ENCODE data around the gene ABCF2. TPM values are rescaled to one million over a fixed set of nuclear protein-coding genes. Genes with fewer than 3 reads are reported as not detected.

Gene ABCF2
- total and polyA plus RNA-seq, 2 donors (not counting 1 experiment from before 2014, with no cell fraction given): 16.1 to 30.2 TPM

DNA sequence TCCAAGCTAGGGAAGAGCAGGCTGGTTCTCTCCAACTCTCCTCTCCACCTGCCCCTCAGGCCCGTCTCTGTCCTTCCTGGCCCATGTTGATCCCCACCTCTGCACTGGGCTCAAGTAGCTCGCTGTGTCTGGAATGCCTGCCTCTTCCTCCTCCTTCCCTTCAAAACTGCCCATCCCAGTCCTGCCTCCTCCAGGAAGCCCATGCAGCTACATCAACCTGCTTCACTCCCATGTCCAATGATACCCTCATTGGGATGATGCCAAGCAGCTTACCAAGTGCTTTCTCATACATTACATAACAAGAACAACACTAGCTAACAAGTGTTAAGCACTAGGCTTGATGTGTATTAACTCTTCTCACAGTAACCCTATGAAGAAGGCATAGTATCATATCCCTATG, 48.2 kb downstream of the ABCF2 start:
- no peak overlapping the region for H2AFZ ChIP-seq (ENCODE audit: insufficient read depth, low read depth, low read length, poor library complexity, severe bottlenecking)
- no peaks in the 10 kb centered on the region for H3K36me3 ChIP-seq (replicated peaks in 1 of 2; ENCODE audit: control extremely low read depth in 1 of 2, control insufficient read depth in 1 of 2, extremely low read depth in 1 of 2, insufficient read depth in 2 of 2, low read length in 1 of 2)
- POLR2A ChIA-PET: no interaction called here
- ATAC-seq (ENCODE audit: low read depth) (no peak), DNase-seq (no peak)
- H3K27ac Mint-ChIP-seq: no peak overlapping the region
- H3K4me1 ChIP-seq (ENCODE audit: control insufficient read depth in 2 of 2, insufficient read depth in 2 of 2, low read length in 2 of 2): no peaks in the 10 kb centered on the region
- 86% methylated on average over 2 of the region's 2 CpGs for WGBS (ENCODE audit: insufficient coverage)
- CTCF ChIA-PET: no interaction called here
- no peak overlapping the region for H3K4me3 ChIP-seq (ENCODE audit: control extremely low read depth in 1 of 5, extremely low read depth in 1 of 5, insufficient read depth in 1 of 5, low read depth in 2 of 5, low read length in 4 of 5)
- H4K20me1 ChIP-seq (ENCODE audit: control insufficient read depth, insufficient read depth, low read length, poor library complexity, severe bottlenecking): no peaks in the 10 kb centered on the region
- no peak overlapping the region for H3K27ac ChIP-seq (ENCODE audit: low read length in 2 of 2)
- peaks cover 36% of the 10 kb centered on the region for H3K27me3 Mint-ChIP-seq
- H3K9me3 Mint-ChIP-seq (ENCODE audit: insufficient read depth): no peaks in the 10 kb centered on the region
- peaks cover 0 to 11% (median 0%) of the 10 kb centered on the region in 3 donors for H3K9me3 ChIP-seq (ENCODE audit: control extremely low read depth in 1 of 3, control insufficient read depth in 2 of 3, insufficient read depth in 1 of 3, low read length in 2 of 3)
- H3K79me2 ChIP-seq (ENCODE audit: control insufficient read depth, insufficient read depth, low read length): no peaks in the 10 kb centered on the region
- no peak overlapping the region for H3K9ac ChIP-seq (ENCODE audit: low read length)
- TF ChIP-seq EZH2 (IDR thresholded peaks at IDR 0.05; ENCODE audit: borderline replicate concordance, insufficient read depth, low read depth, low read length, poor library complexity, severe bottlenecking): no peak
- TF ChIP-seq, protein P1, sequence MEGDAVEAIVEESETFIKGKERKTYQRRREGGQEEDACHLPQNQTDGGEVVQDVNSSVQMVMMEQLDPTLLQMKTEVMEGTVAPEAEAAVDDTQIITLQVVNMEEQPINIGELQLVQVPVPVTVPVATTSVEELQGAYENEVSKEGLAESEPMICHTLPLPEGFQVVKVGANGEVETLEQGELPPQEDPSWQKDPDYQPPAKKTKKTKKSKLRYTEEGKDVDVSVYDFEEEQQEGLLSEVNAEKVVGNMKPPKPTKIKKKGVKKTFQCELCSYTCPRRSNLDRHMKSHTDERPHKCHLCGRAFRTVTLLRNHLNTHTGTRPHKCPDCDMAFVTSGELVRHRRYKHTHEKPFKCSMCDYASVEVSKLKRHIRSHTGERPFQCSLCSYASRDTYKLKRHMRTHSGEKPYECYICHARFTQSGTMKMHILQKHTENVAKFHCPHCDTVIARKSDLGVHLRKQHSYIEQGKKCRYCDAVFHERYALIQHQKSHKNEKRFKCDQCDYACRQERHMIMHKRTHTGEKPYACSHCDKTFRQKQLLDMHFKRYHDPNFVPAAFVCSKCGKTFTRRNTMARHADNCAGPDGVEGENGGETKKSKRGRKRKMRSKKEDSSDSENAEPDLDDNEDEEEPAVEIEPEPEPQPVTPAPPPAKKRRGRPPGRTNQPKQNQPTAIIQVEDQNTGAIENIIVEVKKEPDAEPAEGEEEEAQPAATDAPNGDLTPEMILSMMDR (IDR thresholded peaks at IDR 0.05): no peak
- intact Hi-C loops (cut with micrococcal nuclease): no loop called here
- H3K27me3 ChIP-seq (replicated peaks in 1 of 4; ENCODE audit: control extremely low read depth in 1 of 4, control insufficient read depth in 3 of 4, insufficient read depth in 4 of 4, low read length in 3 of 4): peaks cover 0 to 14% (median 2%) of the 10 kb centered on the region in 4 experiments
- no peak overlapping the region for H3K4me2 ChIP-seq (replicated peaks; ENCODE audit: low read depth, low read length, poor library complexity, severe bottlenecking)
- H3K4me3 Mint-ChIP-seq: no peak overlapping the region
- H3K4me1 Mint-ChIP-seq: no peaks in the 10 kb centered on the region

DNA sequence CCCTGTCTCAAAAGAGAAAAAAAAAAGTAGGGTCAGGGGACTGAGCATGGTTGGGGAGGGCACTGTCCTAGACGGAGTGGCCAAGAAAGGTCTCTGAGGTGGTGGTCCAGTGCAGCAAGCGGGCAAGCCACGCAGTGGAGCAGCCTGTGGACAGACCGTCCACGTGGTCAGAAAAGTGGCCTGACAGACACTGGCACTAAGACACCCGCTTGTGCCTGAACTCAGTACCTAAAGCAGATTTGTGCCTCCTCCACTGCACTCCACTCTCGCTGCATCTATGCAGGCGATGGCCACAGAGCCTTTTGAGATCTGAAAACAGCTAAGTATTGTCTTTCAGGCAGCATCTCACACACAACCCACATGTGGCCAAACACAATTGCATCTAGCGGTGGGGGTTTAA, 48.8 kb downstream of the ABCF2 start:
- Mint-ChIP-seq H3K27ac (no peak overlapping the region), H3K4me3 (no peak overlapping the region), H3K9me3 (ENCODE audit: insufficient read depth) (no peaks in the 10 kb centered on the region), H3K4me1 (no peaks in the 10 kb centered on the region), H3K27me3 (peaks cover 38% of the 10 kb centered on the region)
- CTCF ChIA-PET: no interaction called here
- H3K9ac ChIP-seq (ENCODE audit: low read length): no peak overlapping the region
- ATAC-seq (ENCODE audit: low read depth) (no peak), DNase-seq (no peak)
- no peaks in the 10 kb centered on the region for H3K36me3 ChIP-seq (replicated peaks in 1 of 2; ENCODE audit: control extremely low read depth in 1 of 2, control insufficient read depth in 1 of 2, extremely low read depth in 1 of 2, insufficient read depth in 2 of 2, low read length in 1 of 2)
- H2AFZ ChIP-seq (ENCODE audit: insufficient read depth, low read depth, low read length, poor library complexity, severe bottlenecking): no peak overlapping the region
- POLR2A ChIA-PET: no interaction called here
- H3K9me3 ChIP-seq (ENCODE audit: control extremely low read depth in 1 of 3, control insufficient read depth in 2 of 3, insufficient read depth in 1 of 3, low read length in 2 of 3): peaks cover 0 to 17% (median 0%) of the 10 kb centered on the region in 3 donors
- 93% methylated on average over 9 of the region's 9 CpGs for WGBS (ENCODE audit: insufficient coverage)
- TF ChIP-seq, protein P1 (IDR thresholded peaks at IDR 0.05): no peak
- TF ChIP-seq EZH2 (IDR thresholded peaks at IDR 0.05; ENCODE audit: borderline replicate concordance, insufficient read depth, low read depth, low read length, poor library complexity, severe bottlenecking): no peak
- H4K20me1 ChIP-seq (ENCODE audit: control insufficient read depth, insufficient read depth, low read length, poor library complexity, severe bottlenecking): no peaks in the 10 kb centered on the region
- peaks cover 0 to 18% (median 3%) of the 10 kb centered on the region in 4 experiments for H3K27me3 ChIP-seq (replicated peaks in 1 of 4; ENCODE audit: control extremely low read depth in 1 of 4, control insufficient read depth in 3 of 4, insufficient read depth in 4 of 4, low read length in 3 of 4)
- H3K4me2 ChIP-seq (replicated peaks; ENCODE audit: low read depth, low read length, poor library complexity, severe bottlenecking): no peak overlapping the region
- H3K79me2 ChIP-seq (ENCODE audit: control insufficient read depth, insufficient read depth, low read length): no peaks in the 10 kb centered on the region
- H3K4me3 ChIP-seq (ENCODE audit: control extremely low read depth in 1 of 5, extremely low read depth in 1 of 5, insufficient read depth in 1 of 5, low read depth in 2 of 5, low read length in 4 of 5): no peak overlapping the region
- no peaks in the 10 kb centered on the region for H3K4me1 ChIP-seq (ENCODE audit: control insufficient read depth in 2 of 2, insufficient read depth in 2 of 2, low read length in 2 of 2)
- no peak overlapping the region for H3K27ac ChIP-seq (ENCODE audit: low read length in 2 of 2)
- intact Hi-C loops (cut with micrococcal nuclease): no loop called here
